Measurements from ENCODE around the gene CYP8B1. TPM values are rescaled to one million over a fixed set of nuclear protein-coding genes. Genes with fewer than 3 reads are reported as not detected.

The CYP8B1 gene
- total RNA-seq, 1 donor from 2014 or later, result not detected

DNA sequence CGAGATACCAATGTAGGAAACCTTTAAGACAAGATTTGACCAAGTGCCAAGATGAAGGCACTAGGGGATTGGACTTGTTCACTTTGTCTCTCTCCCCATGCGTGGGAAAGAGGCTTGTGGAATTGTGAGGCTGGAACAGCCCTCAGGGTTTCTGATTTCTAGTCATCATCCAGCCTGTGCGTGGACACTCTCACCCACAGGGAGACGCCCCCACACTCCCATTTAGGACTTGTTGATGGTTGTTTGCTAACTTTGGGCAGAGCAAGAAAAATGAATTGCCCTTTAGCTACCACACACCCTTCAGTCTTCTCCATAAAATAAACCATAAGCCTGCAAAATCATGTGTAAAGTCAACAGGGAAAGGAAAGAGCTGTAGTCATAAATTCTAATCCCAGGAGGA is 48.0 kb downstream of the CYP8B1 start:
- DNase-seq (ENCODE audit: low read depth in 2 of 2), result no peak

GRCh38 chr3:42827023-42827422 is 48.7 kb downstream of the CYP8B1 start:
- DNase-seq (ENCODE audit: low read depth in 2 of 2), result no peak

DNA sequence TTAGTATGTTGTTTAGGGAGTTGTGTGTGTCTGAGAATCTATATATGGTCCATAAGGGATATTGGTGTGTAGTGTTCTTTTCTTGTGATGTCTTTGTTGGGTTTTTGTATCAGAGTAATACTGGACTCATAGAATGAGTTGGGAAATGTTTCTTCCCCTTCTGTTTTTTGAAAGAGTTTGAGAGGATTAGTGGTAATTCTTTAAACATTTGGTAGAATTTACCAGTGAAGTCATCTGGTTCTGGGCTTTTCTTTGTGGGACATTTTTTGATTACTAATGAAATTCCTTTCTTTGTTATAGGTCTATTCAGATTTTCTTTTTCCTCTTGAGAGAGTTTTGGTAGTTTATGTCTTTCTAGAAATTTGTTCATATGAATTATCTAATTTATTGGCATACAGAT is 49.5 kb downstream of the CYP8B1 start:
- DNase-seq (ENCODE audit: low read depth in 2 of 2), result no peak

- DNase-seq (ENCODE audit: low read depth in 2 of 2), result no peak
These were observed 52.3 kb downstream of the CYP8B1 start for GRCh38 chr3:42823351-42823750.

- no peak for DNase-seq (ENCODE audit: low read depth in 2 of 2)
These were observed 52.9 kb downstream of the CYP8B1 start for GRCh38 chr3:42822828-42823227.

Other genes with a start within 250 kb of the CYP8B1 start
- gene ZBTB47, start 222.2 kb downstream of the CYP8B1 start, total RNA-seq, result 12.2 and 20.0 TPM in 2 replicates
- gene KLHL40, start 190.3 kb downstream of the CYP8B1 start, total RNA-seq, result not detected in 2 replicates
- gene HHATL, start 173.1 kb downstream of the CYP8B1 start, total RNA-seq, result not detected in 2 replicates
- gene CCDC13, start 102.6 kb downstream of the CYP8B1 start, total RNA-seq, result 0.13 and 0.25 TPM in 2 replicates
- 77.5 and 102 TPM in 2 replicates for gene HIGD1A, start 71.4 kb downstream of the CYP8B1 start, total RNA-seq
- gene ACKR2, start 66.4 kb downstream of the CYP8B1 start, total RNA-seq, result 3.5 and 23.5 TPM in 2 replicates
- 1.0 and 2.4 TPM in 2 replicates for gene ZNF662, start 30.3 kb upstream of the CYP8B1 start, total RNA-seq
- gene GASK1A, start 103.4 kb upstream of the CYP8B1 start, total RNA-seq, result under 0.01 TPM in 1 of 2 replicates, not detected in the other
- gene POMGNT2, start 230.2 kb upstream of the CYP8B1 start, total RNA-seq, result 3.5 and 6.6 TPM in 2 replicates

Measured in dermis microvascular lymphatic vessel endothelial cell (primary cell).